GM19351 (cell line): ENCODE data around the gene ACSM6.
"Not testable (repeated sequence)": the region's sequence is repeated elsewhere in the genome, so short reads cannot be mapped to it uniquely, and the experiment has no call there.

Experiments used
- ATAC-seq: cut with Tn5 transposase; IDR thresholded peaks from one replicate; pipeline ENCODE4 v1.9.1; 2021; ENCODE audit warnings: mild to moderate bottlenecking, moderate library complexity; ENCODE audit not compliant: unreplicated experiment

Gene ACSM6, protein sequence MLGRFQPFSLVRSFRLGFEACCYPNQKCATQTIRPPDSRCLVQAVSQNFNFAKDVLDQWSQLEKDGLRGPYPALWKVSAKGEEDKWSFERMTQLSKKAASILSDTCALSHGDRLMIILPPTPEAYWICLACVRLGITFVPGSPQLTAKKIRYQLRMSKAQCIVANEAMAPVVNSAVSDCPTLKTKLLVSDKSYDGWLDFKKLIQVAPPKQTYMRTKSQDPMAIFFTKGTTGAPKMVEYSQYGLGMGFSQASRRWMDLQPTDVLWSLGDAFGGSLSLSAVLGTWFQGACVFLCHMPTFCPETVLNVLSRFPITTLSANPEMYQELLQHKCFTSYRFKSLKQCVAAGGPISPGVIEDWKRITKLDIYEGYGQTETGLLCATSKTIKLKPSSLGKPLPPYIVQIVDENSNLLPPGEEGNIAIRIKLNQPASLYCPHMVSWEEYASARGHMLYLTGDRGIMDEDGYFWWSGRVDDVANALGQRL

DNA sequence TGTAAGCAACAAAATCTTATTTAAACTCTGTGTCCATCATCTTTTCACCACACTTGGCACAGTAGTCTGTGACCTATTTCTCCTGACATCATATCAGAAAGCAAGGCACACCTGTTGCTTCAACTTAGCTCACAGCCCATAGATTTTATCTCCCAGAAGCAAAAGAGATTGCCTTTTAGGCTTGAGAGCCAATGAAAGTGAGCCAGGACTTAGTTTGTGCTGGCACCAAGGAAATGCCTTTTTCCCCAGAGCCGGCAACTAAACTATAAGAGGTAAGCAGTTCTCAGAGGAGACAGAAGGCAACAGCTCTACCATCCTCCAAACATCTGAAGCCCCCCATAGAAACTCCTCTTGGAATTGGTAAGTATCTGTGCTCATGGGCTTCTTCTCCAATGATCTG is at the start of gene ACSM6:
ACSM6 (plus strand) TSS at position 295 of the 400 bp plus-strand sequence. CDS start 248 bp downstream, outside the sequence.
- ATAC-seq, result no peak

DNA sequence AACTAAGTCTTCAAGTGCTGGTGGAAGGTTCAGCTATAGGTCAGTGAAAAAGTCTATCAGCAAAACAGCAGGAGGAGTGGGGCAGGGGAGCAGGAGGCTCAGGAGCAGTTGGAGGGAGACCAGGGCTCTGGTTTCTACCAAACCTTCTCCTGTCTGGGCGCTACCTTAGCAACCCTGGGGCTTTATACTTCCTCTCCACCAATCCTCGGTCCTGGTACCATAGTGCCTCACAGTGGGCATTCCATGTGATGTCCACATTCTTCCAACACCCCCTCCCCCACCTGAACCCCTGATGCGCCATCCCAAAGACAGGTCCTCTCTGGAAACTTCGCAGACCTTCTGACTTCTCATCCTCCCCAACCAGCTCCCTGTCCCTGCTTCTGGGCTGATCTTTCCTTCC is 25.3 kb upstream of the ACSM6 start:
- no peak for ATAC-seq

DNA sequence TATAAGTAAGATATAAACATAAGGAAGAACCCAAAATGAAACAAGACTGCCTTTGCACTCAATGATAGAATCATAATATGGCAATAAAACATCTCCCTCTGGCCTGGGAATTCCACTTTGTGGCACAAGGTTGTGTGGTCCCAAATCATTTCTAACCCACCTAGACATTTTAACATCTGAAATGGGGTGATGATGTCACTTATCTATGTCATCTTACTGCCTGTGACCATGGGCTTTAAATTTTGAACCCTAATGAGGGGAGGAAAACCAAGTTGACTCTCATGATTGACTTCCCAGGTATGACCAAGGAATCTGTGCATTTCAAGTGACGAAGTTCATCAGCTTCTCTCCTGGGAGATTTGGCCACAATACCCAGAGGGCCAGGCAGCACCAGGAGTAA is 24.5 kb upstream of the ACSM6 start:
- no peak for ATAC-seq

DNA sequence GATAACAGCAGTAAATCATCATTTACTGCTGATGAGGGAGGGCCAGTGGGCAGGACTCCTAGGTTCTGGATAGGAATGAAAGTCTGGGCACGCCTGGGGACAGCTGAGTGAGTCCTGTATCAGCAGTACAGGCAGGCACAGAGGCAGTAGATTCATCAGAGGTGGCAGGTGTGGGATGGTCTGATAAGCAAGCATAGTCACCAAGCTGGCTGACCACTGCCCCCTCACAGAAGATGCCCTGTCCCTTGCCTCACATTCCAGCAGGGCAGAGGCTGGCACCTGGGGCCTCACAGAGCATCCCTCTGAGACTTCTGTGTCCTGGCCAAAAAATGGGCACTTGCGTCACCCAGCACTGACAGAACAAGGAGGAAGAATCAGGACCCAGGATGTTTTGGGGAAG is 23.2 kb upstream of the ACSM6 start:
- no peak for ATAC-seq

DNA sequence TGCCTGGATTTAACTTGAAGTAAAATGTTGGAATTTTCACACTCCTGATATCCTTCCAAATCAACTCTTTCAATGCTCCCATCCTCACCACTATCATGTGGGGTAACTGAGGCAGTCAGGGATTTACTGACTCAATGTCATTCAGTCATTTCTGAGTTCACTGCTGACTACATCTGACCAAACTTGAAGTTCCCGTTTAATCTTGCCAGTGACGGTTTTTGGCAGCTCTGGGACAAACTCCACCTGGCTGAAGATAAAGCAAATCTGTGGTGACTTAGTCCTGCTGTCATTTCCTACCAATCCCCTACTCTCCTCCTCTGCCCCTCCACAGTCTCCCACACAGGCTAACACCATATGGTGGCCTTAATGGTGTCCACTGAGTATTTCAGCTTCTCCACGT is 22.7 kb upstream of the ACSM6 start:
- ATAC-seq, result no peak

DNA sequence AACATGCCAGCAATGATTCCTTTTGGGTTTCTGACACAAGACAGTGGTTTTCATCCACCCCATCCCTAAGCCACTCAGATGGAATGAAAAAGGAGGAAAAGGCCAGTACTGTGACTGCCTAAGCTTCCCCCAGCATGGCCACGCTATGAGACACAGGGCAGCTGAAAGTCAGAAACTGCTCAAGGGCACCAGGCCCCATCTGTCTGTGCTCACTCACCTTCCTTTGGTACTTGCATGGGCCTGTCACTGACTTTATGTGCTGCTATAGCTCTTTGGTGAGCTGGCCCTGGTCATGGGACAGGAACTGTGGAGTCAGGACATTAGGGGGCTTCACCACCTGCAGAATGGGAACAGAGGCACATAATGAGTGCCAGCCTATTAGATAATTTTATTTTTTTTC is 21.2 kb upstream of the ACSM6 start:
- ATAC-seq, result no peak

DNA sequence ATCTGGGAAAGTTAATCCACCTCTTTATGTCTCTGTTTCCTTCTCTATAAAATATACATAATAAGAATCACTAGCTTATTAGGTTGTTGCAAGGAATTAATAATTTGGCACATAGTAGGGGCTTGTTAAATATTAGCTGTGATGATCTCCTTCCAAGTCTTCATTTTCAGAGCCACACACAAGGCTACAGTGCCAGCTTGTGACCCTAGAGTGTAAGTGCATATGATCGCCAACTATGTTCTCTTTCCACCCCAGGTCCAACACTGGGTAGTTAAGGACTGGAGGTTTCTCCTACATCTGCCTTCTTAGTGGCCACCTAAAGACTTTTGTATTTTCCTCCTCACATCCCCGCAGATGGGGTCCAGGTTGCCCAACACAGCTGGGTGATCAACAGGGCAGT is 17.9 kb upstream of the ACSM6 start:
- no peak for ATAC-seq

DNA sequence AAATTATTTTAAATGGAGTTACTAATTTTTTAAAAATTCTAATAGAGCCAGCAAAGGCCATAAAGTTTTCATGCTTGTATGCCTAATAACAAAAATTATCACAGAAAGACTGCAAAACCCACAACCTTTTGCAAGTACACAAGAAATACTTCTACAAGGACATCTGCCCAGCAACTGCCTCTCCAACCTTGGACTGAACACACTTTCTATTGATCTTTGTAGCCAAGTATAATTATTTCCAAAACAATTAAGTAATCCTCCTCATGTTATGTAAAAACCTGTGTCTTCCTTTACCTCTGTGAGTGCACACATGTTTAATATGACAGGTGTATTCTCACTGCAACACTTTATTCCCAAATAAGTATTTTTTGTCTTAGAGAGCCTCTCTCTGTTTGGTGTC is 16.6 kb upstream of the ACSM6 start:
- ATAC-seq, result no peak

DNA sequence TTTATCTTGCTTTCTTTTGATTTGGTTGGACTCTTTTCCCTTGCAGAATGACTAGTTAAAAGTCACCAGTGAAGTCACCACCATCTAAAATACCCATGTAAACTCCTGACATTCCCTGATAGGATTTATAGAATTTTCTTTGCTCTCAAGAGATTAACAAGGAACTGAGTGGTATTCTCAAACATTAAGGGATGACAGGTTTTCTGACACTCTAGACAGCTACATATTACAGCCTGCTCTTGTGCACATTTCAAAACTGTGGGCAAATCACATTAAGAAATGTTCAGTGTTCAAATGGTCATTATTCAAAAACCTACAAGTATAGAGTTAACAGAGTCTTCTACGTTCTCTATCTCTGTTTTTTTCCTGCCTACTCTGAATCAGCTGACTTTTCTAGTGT is 15.8 kb upstream of the ACSM6 start:
- ATAC-seq, result no peak

DNA sequence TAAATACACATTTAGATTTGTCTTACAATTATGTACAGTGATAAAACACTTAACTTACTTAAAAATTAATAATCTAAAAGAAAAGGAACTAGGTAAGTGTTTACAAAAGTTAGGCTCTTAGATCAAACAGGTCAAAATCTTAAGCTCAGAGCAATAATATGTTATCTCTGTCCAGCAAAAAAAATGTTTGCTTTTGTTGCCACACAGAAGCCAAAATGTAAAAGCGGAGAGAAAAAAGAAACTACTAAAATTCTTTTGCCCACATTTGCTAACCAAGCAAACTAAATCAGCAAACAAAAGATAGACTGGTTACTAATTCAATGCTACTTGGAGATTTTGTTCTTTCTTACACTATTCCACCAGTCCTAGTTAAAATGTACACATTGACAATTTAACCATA is 15.2 kb upstream of the ACSM6 start:
- no peak for ATAC-seq

DNA sequence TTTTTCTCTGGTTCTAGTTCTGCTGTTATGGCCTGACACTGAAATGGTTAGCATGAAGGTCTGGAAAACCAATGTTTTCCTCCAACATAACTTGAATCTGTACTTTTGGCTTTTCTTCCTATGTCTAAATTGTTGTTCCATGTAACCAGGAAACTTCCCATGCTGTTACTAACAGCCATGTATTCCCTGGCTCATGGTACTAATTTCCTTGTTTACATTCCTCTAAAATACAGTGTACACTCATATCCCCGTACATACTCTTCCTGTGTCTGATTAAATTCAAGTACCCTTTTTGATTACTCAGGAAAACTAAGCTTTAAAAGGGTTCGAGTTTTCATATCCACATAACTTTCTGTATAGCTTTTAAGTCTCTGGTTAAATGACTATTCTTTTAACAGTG is 12.3 kb upstream of the ACSM6 start:
- no peak for ATAC-seq

DNA sequence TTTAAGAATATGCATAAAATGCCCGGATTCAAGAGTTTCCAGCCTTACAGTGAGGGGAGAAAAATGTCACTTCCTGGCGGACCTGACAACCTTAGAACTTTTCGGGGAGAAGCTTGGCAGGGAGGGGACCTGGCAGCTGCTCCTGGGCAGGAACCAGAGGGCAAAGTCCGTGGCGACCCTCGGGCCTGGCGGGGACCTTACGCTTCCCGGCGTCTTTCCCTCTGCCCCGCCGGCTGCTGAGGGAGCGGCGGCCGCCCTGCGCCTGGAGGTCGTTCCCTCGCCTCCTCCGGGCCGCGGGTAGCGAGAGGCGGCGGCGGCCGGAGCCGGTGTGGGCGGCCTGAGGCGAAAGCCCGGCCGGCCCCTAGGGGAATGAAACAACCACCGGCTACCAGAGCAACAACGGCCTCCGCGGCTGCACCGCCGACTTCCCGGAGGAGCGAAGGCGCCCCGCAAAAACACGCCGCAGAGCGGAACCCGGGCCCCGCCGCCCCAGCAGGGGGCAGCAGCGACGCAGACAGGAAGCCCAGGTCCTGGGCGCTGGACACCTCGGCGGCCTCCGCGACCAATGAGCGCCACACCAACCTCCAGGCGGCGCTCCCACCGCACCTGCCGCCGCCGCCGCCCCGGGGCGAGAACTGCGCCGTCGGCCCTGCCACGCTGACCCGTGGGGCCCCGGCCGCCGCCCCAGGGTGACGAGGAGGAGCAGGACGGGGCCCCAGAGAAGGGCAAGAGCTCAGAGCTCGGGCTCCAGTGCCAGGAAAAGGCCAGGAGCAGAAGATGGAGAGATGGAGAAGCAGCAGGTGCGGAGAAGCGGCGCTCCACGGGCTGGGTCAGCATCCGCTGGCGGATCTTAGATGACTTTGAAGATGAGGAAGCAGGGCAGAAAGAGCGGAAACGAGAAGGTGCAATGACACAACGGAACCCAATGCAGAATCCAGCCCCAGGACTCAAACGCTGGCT is 10.5 kb upstream of the ACSM6 start:
- peak; percentile 97 for ATAC-seq

DNA sequence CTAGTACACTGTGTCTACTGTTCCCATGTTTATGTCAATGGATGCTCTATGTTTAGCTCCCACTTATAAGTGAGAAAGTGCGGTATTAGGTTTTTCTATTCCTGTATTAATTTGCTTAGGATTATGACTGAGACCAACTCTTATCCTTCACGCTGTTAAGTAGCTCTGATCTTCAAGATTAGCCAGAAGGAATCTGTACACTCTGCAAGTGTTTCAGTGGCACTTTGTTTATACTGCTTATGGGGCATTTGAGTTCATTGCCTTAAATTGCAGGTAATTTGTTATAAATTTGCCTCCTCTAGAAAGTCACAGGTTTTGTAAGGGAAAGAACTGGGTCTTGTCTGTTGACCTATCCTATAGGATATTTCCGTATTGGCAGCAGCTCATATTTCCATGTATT is 6.4 kb upstream of the ACSM6 start:
- no peak for ATAC-seq

DNA sequence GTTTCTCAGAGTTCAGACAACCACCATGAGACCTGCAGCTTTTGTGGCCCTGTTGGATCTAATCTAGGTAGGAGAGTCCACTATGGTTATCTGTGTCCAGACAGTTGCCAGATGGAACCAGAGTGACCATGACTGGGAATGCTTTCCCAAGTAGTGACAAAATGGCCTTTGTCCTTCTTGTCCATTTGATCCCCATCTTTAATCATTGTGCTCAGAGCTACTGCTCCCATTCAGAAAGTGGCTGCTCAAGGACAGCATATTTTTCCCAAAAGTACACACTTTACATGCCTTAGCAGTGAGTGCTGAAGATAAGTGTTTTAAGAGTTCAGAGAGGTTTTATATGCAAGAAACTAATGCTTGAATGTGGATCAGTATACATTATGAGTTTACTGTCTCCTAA is 5.4 kb upstream of the ACSM6 start:
- ATAC-seq, result no peak

DNA sequence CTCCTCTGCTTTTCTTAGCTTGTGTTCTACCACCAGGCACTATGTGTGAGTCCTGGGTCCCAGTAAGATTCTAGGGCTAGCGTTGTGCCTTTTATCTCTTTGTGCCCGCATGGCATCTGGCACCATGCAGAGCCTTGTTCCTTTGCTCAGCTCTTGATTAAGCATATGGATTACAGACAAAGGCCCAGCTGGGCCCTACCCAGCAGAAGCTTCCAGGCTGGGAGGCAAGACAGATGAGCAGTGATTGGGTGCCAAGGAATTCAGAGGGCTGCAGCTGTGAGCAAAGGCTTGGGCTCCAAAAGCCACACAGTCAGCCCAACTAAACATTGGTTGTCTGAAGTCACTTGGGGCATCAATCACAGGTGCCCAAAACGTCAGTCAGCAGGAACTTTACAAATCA is 2.0 kb downstream of the ACSM6 start:
- ATAC-seq, result no peak

DNA sequence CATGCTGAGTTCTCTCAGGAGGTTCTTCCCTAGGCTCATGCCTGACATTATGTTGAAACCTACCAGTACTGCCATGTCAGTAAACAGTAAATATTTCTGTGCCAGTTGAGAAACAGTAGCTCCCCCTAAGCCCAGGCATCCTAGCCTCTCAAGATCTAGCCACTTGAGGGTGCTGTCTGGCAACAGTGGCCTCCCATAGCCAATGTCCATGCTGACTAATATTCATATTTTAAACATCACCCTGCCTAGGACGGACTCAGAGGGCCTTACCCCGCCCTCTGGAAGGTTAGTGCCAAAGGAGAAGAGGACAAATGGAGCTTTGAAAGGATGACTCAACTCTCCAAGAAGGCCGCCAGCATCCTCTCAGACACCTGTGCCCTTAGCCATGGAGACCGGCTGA is 7.7 kb downstream of the ACSM6 start:
- no peak for ATAC-seq

DNA sequence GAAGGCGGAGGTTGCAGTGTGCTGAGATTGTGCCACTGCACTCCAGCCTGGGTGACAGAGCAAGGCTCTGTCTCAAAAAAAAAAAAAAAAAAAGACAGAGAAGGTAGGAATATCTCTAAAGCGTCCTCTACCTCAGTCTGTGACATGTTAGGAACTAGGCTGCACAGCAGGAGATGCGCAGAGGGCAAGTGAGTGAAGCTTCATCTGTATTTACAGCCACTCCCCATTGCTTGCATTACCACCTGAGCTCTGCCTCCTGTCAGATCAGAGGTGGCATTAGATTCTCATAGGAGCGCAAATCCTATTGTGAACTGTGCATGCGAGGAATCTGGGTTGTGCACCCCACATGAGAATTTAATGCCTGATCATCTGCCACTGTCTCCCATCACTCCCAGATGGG is 8.8 kb downstream of the ACSM6 start:
- not testable (repeated sequence) for ATAC-seq

DNA sequence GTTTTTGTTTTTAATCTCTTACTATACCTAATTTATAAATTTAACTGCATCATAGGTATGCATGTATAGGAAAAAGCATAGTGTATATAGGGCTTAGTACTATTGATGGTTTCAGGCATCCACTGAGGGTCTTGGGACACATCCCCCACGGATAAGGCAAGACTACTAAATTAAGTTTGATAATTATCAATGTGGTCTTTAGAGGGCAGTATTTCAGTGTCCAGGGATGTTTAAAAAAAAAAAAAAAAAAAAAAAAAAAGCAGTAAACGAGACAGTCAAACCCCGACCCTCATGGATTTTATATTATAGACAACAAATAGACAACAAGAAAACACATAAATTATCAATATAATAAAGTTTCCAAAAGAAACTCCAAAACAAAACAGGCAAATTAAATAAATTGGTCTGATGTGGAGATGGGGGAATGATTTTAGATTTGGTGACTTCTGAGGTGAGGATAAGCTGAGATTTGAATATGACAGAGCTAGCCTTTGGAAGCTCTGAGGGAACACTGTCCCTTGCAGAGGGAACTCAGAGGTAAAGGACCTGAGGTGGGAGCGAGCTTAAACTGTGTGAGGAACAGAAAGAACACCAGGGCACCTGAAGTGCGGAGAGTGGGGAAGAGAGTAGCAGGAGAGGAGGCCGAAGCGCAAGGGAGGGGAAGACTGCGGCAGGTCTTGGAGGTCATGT is 14.8 kb downstream of the ACSM6 start:
- ATAC-seq, result no peak

DNA sequence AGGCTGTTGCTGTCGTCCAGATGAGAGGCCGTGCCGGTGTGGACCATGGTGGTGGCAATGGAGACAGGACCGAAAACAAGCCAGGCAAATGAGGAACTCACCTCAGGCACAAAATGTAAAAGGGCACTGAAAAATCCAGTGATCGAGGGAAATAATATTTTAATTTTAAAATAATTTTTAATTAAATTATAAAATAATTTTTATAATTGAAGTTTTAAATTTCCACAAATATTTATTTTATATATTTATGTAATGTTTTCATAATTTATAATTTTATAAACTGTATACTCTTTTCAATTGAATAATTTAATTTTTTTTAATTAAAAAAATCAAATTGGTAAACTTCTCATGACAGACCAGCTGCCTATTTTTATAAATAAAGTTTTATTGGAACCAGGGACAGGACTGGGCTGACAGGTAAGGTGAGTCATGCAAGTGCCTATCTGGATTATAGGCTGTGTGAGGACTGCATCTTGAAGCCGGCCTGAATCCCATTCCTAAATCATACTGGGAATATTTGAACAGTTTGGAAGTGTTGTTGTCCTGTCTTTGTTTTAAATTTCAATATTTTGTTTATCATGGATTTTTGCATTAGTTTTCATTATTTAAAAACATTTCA is 15.6 kb downstream of the ACSM6 start:
- ATAC-seq, result no peak

DNA sequence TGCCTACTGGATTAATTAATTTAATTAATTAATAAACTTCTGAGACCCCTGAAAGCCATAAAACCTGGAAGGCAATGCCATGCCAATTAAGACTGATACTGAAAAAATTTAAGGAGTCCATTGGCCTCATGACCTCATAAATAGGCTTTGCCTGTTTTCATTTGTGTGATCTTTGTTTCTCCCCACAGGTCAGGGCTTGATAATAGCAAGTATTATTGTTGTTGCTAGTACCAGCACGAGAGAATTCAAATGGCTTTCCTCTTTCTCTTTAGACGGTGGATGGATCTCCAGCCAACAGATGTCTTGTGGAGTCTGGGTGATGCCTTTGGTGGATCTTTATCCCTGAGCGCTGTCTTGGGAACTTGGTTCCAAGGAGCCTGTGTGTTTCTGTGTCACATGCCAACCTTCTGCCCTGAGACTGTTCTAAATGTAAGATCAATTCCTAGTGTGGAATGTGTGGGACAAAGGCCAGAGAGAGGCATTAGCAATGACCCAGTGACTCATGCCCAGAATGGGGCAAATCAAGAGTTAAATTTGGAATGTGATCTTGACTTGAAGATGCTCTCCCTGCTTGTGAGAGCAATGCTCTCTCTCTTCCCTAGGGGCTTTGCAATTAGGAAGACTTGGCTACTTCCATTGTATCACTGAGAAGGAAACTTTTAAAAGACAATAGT is 17.7 kb downstream of the ACSM6 start:
- ATAC-seq, result no peak
